ENCODE results near the gene CD81. TPM values are rescaled to one million over a fixed set of nuclear protein-coding genes. Genes with fewer than 3 reads are reported as not detected.
A peak's percentile ranks its signal among the peaks of the same experiment; 100 is the strongest.

The CD81 gene
- total RNA-seq, 1 donor from 2014 or later = 801 TPM

DNA sequence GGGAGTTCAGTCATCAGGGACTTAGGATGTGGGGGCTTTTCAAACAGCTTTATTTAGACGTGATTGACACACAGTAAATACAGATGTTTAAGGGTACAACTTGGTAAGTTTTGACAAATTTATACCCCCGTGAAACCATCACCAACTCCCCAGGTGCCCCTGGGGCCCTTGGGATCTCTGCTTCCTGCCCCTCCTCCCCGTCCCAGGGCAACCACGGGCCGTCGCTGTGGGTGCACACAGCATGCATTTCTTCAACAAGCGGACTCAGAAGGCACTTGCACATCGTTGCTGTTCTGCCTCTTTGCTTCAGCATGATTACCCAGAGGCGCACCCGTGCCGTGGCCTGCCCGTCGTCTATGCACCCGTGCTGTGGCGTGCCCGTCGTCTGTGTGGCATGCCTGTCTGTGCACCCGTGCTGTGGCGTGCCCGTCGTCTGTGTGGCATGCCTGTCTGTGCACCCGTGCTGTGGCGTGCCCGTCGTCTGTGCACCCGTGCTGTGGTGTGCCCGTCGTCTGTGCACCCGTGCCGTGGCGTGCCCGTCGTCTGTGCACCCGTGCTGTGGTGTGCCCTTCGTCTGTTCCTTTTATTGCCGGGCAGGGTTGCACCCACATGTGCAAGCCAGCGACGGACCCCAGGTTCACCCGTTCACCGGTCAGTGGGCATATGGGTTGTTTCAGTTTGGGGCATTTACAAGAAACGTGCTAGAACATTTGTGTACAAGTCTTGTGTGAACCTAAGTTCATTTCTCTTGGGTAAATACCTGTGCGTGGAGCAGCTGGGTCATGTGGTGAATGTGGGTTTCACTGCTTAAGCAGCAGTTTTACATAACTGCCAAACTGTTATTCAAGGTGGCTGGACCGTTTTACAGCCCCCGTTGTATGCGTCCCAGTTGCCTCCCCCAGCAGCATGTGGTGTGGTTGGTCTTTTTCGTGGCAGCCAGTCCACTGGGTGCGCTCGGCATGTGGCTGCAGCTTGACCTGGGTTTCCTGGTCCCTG lies 8.3 kb downstream of the CD81 start:
- Histone ChIP-seq H3K27ac (peak overlapping the region in 1 of 2 donors; percentile 77), H3K9me3 (no peaks in the 10 kb centered on the region), H3K4me3 (no peak overlapping the region), H3K4me1 (peaks cover 28 to 78% of the 10 kb centered on the region in 2 donors), H3K36me3 (peaks cover 6 to 9% of the 10 kb centered on the region in 2 donors), H3K27me3 (no peaks in the 10 kb centered on the region)
- intact Hi-C loops (cut with DNase I) = no loop called here
- TF ChIP-seq, protein P1, sequence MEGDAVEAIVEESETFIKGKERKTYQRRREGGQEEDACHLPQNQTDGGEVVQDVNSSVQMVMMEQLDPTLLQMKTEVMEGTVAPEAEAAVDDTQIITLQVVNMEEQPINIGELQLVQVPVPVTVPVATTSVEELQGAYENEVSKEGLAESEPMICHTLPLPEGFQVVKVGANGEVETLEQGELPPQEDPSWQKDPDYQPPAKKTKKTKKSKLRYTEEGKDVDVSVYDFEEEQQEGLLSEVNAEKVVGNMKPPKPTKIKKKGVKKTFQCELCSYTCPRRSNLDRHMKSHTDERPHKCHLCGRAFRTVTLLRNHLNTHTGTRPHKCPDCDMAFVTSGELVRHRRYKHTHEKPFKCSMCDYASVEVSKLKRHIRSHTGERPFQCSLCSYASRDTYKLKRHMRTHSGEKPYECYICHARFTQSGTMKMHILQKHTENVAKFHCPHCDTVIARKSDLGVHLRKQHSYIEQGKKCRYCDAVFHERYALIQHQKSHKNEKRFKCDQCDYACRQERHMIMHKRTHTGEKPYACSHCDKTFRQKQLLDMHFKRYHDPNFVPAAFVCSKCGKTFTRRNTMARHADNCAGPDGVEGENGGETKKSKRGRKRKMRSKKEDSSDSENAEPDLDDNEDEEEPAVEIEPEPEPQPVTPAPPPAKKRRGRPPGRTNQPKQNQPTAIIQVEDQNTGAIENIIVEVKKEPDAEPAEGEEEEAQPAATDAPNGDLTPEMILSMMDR (IDR thresholded peaks at IDR 0.05) = no peak
- DNase-seq (ENCODE audit: low spot score in 2 of 2) = no peak

DNA sequence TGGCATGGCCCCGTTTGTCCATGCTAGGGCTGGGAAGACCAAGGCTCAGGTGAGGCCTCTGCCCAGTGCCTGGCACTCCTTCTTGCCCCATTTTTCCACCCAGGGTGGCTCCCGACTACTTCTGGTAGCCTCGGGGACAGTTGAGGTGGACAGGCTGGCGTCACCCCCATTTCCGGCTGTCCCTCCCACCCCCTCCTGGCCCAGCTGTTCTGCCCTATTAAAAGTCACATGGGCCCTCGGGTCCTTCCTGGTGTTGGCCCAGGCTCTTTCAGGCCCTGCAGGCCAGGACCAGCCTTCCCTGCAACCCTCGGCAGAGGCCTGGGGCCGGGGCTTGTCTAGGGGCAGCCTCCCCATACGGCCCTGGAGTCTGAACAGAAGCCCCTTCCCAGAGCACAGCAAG lies 9.5 kb downstream of the CD81 start:
- H3K4me3 ChIP-seq = no peak overlapping the region
- intact Hi-C loops (cut with DNase I) = no loop called here
- H3K27ac ChIP-seq = peak overlapping the region; percentile 76 to 77

DNA sequence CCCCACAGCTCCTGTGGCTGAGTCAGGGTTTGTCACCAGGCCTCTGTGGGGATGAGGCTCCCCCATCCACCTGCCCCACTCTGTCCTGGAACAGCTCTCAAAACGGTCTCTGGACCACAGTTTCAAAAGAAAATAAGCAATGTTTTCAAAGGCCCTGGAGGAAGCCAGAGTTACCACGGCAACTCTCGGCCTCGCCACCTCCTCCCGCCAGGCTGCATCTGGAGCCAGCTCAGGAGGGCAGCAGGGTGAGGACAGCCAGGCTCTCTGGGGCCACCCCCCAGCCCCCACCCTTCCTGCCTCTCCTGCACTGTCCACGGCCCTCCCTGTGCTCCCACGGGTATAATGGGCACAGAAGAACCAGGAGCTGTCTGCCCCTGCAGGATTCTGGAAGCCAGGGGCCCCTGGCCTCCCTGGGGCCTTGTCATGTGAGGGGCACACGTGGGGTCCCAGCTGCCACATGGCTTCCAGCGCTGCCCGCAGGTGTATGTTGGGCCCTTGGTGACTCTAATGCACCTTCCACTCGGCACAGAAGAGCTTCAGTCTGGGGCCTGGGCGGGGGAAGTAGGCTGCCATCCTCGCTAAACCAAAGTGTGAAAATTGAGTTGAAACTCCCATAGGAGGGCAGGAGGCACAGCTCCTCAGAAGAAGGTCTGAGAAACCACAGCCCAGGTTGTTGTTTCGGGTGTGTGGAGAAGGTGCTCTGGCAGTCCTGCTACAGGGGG lies 10.3 kb downstream of the CD81 start:
- TF ChIP-seq, protein P1 (IDR thresholded peaks at IDR 0.05) = no peak
- H3K27ac ChIP-seq = peak overlapping the region; percentile 76 to 77
- H3K4me3 ChIP-seq = peak overlapping the region in 1 of 2 donors; percentile 7
- no peak for DNase-seq (ENCODE audit: low spot score in 2 of 2)
- no peaks in the 10 kb centered on the region for H3K27me3 ChIP-seq
- H3K9me3 ChIP-seq = no peaks in the 10 kb centered on the region
- H3K4me1 ChIP-seq = peaks cover 26 to 75% of the 10 kb centered on the region in 2 donors
- intact Hi-C loops (cut with DNase I) = no loop called here
- peaks cover 19 to 22% of the 10 kb centered on the region in 2 donors for H3K36me3 ChIP-seq

More for the DNA sequence above, 9.5 kb downstream of the CD81 start:
- no peaks in the 10 kb centered on the region for H3K27me3 ChIP-seq
- H3K9me3 ChIP-seq = no peaks in the 10 kb centered on the region
- no peak for DNase-seq (ENCODE audit: low spot score in 2 of 2)
- TF ChIP-seq, protein P1 (IDR thresholded peaks at IDR 0.05) = no peak
- peaks cover 27 to 83% of the 10 kb centered on the region in 2 donors for H3K4me1 ChIP-seq
- H3K36me3 ChIP-seq = peaks cover 11 to 13% of the 10 kb centered on the region in 2 donors

DNA sequence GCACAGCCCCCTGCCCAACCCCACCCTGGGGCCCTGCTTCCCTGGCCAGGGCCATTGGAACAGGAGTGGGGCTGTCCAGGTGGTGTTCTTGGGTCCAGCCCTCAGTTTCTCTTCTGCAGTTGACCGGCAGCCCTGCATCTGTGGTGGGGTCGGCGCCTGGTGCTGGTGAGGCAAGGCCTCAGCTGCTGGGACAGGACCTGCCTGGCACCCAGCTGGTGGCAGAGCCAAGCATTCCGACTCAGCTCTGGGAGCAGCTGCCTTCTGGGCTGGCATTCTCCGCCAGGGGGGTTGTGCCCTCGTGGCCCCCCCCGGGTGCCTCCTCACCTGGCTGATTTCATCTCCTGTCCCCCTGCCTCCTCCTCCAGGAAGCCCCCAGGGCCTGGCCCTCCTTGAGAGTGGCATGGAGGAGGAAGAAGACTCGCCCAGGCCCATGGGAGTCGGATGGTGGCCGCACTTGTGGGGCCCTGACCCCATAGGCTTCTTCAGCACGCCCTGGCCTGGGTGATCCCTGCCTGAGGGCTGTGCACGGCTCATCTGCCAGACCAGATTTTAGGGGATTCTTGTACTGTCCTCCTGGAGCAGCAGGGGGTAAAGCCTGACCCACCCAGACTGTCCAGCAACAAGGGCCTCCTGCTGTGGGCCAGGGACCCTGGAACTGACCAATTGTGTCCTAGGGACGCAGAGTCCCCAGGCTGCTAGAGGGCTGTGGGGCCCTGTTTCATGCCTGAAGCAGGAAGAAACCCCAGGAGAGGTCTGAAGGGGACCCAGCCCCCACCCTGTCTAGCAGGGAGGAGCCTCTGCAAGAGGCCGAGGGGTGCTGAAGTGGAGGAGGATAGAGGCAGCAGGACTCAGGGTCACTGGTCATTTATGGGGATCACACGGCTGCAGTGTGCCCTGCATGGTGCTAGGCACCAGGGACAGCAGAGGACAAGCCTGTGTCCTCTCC lies 11.6 kb downstream of the CD81 start:
- Histone ChIP-seq H3K27me3 (no peaks in the 10 kb centered on the region), H3K4me1 (peaks cover 14 to 62% of the 10 kb centered on the region in 2 donors), H3K9me3 (no peaks in the 10 kb centered on the region), H3K27ac (peak overlapping the region; percentile 76 to 77), H3K4me3 (no peak overlapping the region), H3K36me3 (peaks cover 24 to 31% of the 10 kb centered on the region in 2 donors)
- no peak for DNase-seq (ENCODE audit: low spot score in 2 of 2)
- TF ChIP-seq, protein P1 (IDR thresholded peaks at IDR 0.05) = no peak
- intact Hi-C loops (cut with DNase I) = no loop called here
